ENCODE results near the gene TSC22D1. TPM values are rescaled to one million over a fixed set of nuclear protein-coding genes. Genes with fewer than 3 reads are reported as not detected.

TSC22D1 gene
- total and polyA plus RNA-seq, 12 donors, result 28.5 to 113 (median 59.8) TPM

GRCh38 chr13:44447783-44448321 lies 128.3 kb downstream of the TSC22D1 start:
- H3K36me3 ChIP-seq (replicated peaks in 1 of 2), result no peaks in the 10 kb centered on the region
- no peak overlapping the region for H3K27ac ChIP-seq
- TF ChIP-seq CTCF (IDR thresholded peaks at IDR 0.05) (no peak), POLR2A (IDR thresholded peaks at IDR 0.05) (no peak)
- no peaks in the 10 kb centered on the region for H3K27me3 ChIP-seq
- intact Hi-C loops (cut with DNase I), result loop anchor here (10.0 kb wide), 1 partner anchor 543 kb away; no protein-coding TSS in a partner anchor
- no peaks in the 10 kb centered on the region for H3K4me1 ChIP-seq (replicated peaks in 1 of 2)
- no peak overlapping the region for H3K4me3 ChIP-seq
- WGBS, 4 donors, result 90 to 96% (median 94%) methylated on average over 2 of the region's 2 CpGs
- no peaks in the 10 kb centered on the region for H3K9me3 ChIP-seq (replicated peaks in 1 of 3)
- DNase-seq, result no peak

DNA sequence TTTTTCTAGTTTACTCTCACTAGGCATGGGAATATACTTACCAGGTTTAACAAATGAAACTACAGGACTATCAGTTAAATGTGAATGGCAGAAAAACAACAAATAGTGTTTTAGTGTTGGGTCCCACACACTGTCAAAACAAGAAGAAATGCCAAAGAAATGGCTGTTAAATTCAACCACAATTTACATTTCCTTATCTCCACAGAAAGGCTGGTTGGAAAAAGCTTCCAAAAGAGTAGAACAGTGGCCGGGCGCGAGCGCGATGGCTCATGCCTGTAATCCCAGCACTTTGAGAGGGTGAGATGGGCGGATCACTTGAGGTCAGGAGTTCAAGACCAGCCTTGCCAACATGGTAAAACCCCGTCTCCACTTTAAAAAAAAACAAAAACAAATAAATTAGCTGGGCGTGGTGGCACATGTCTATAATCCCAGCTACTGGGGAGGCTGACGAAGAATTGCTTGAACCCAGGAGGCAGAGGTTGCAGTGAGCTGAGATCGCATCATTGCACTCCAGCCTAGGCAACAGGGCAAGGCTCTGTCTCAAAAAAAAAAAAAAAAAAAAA lies 136.0 kb downstream of the TSC22D1 start:
- 87 to 93% (median 88%) methylated on average over 10 of the region's 10 CpGs for WGBS, 4 donors

GRCh38 chr13:44439452-44440024 lies 136.6 kb downstream of the TSC22D1 start:
- WGBS, 4 donors, result 56 to 67% (median 62%) methylated on average over 4 of the region's 4 CpGs
- no peak for DNase-seq
- Histone ChIP-seq H3K9me3 (replicated peaks in 1 of 3) (no peaks in the 10 kb centered on the region), H3K4me1 (replicated peaks in 1 of 2) (peaks cover 2 to 13% of the 10 kb centered on the region in 2 donors), H3K36me3 (replicated peaks in 1 of 2) (peaks cover 0 to 3% of the 10 kb centered on the region in 2 donors), H3K27ac (no peak overlapping the region), H3K4me3 (no peak overlapping the region), H3K27me3 (no peaks in the 10 kb centered on the region)
- no peak for TF ChIP-seq POLR2A (IDR thresholded peaks at IDR 0.05)
- TF ChIP-seq CTCF (IDR thresholded peaks at IDR 0.05), result no peak
- intact Hi-C loops (cut with DNase I), result loop anchor here (5.0 to 10.0 kb wide), 6 partner anchors 195 to 535 kb away; no protein-coding TSS in a partner anchor

More for the DNA sequence above, 136.0 kb downstream of the TSC22D1 start:
- Histone ChIP-seq H3K4me1 (replicated peaks in 1 of 2) (peaks cover 0 to 9% of the 10 kb centered on the region in 2 donors), H3K27ac (no peak overlapping the region), H3K36me3 (replicated peaks in 1 of 2) (no peaks in the 10 kb centered on the region), H3K4me3 (no peak overlapping the region), H3K27me3 (no peaks in the 10 kb centered on the region), H3K9me3 (replicated peaks in 1 of 3) (no peaks in the 10 kb centered on the region)
- TF ChIP-seq POLR2A (IDR thresholded peaks at IDR 0.05) (no peak), CTCF (IDR thresholded peaks at IDR 0.05) (no peak)
- intact Hi-C loops (cut with DNase I), result loop anchor here (10.0 kb wide), 1 partner anchor 535 kb away; no protein-coding TSS in a partner anchor
- DNase-seq, result no peak

DNA sequence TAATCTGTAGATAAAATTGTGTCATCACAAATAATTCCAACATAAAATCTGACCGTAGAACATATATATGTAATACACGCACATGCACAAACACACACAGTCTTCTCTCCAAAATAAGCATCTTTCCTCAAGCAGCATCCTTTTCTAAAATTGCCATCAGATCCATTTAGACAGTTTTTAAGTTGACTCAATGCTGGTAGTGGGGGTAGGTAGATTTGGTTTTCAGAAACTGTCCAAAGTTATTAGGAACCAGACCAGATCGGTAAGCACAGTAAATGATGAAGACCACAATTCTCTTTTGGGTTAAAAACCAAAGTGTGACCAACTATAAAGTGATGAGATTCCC lies 137.9 kb downstream of the TSC22D1 start:
- TF ChIP-seq CTCF (IDR thresholded peaks at IDR 0.05), result no peak
- no peak for TF ChIP-seq POLR2A (IDR thresholded peaks at IDR 0.05)
- Histone ChIP-seq H3K4me1 (replicated peaks in 1 of 2) (peaks cover 4 to 27% of the 10 kb centered on the region in 2 donors), H3K4me3 (no peak overlapping the region), H3K9me3 (replicated peaks in 1 of 3) (no peaks in the 10 kb centered on the region), H3K27me3 (no peaks in the 10 kb centered on the region), H3K27ac (no peak overlapping the region), H3K36me3 (replicated peaks in 1 of 2) (peaks cover 0 to 16% of the 10 kb centered on the region in 2 donors)
- intact Hi-C loops (cut with DNase I), result loop anchor here (5.0 to 10.0 kb wide), 5 partner anchors 193 to 391 kb away; no protein-coding TSS in a partner anchor
- 8 to 12% (median 11%) methylated on average over 3 of the region's 3 CpGs for WGBS, 4 donors
- DNase-seq, result no peak
